Heart left ventricle (tissue), 16 donors: Measurements from ENCODE around the gene ERC1. TPM values are rescaled to one million over a fixed set of nuclear protein-coding genes. Genes with fewer than 3 reads are reported as not detected.

Source experiments
- ATAC-seq, 4 donors: fragments of 200-7000 bp; cut with Tn5 transposase; one replicate each; pipeline ENCODE4 v1.9.1; 2020 to 2022; ENCODE audit warnings: moderate library complexity in 4 of 4, mild to moderate bottlenecking in 3 of 4, moderate number of reproducible peaks in 1 of 4
- DNase-seq, 5 donors: peaks; one replicate each; pipeline ENCODE4 v3.0.0-alpha.2; 2020
- H3K27ac ChIP-seq, 12 donors: fragments of 200-600 bp; sonication (generic) in 4 of 12; one replicate each; pipeline versions ENCODE4 v1.5.0 to v1.8.0; 2016 to 2022; ENCODE audit warnings: mild to moderate bottlenecking in 2 of 12
- H3K27me3 ChIP-seq, 9 donors: fragments of 200-600 bp; sonication (generic) in 2 of 9; one replicate each; pipeline versions ENCODE4 v1.5.1 to v1.8.0; 2016 to 2022; ENCODE audit warnings: mild to moderate bottlenecking in 3 of 9
- H3K36me3 ChIP-seq, 9 donors: fragments of 200-600 bp; sonication (generic) in 2 of 9; one replicate each; pipeline versions ENCODE4 v1.5.0 to v1.8.0; 2018 to 2022; ENCODE audit warnings: mild to moderate bottlenecking in 2 of 9
- H3K4me1 ChIP-seq, 12 donors: fragments of 200-600 bp; sonication (generic) in 4 of 12; one replicate each; pipeline versions ENCODE4 v1.5.0 to v1.8.0; 2016 to 2022; ENCODE audit warnings: mild to moderate bottlenecking in 3 of 12
- H3K4me3 ChIP-seq, 12 donors: fragments of 200-600 bp; sonication (generic) in 4 of 12; one replicate each; pipeline versions ENCODE4 v1.5.0 to v1.8.0; 2017 to 2022; ENCODE audit warnings: mild to moderate bottlenecking in 9 of 12, moderate library complexity in 4 of 12
- H3K9me3 ChIP-seq, 12 donors: fragments of 200-600 bp; sonication (generic) in 4 of 12; one replicate each; pipeline versions ENCODE4 v1.5.0 to v1.8.0; 2016 to 2022; ENCODE audit warnings: mild to moderate bottlenecking in 1 of 12
- CTCF ChIP-seq, 12 donors: fragments of 200-600 bp; sonication (generic) in 4 of 12; IDR thresholded peaks; one replicate each; pipeline versions ENCODE4 v1.5.0 to v1.8.0; 2018 to 2022; ENCODE audit warnings: antibody characterized with exemption in 12 of 12, mild to moderate bottlenecking in 5 of 12
- POLR2A ChIP-seq, 2 donors: fragments of 450-650 bp; IDR thresholded peaks; one replicate each; pipeline ENCODE4 v1.6.1; 2017; ENCODE audit warnings: antibody characterized with exemption in 2 of 2, mild to moderate bottlenecking in 2 of 2, moderate library complexity in 2 of 2
- WGBS, 4 donors: extraction: QIAGEN DNeasy Blood & Tissue Kit in 2 of 4; methylation state at CpG; one replicate each; pipeline versions ENCODE4 v1.1.5 to v1.1.7; 2013 to 2018; 5-methylcytosine and 5-hydroxymethylcytosine counted together
- intact Hi-C, 10 donors: fragments of 100-400 bp; cut with DNase I; formaldehyde crosslinking; loops; one replicate each; pipeline versions ENCODE4 v1.11.1 to v1.14.2; 2022
- polyA plus RNA-seq, 2 donors: library from polyadenylated mRNA; stranded (reverse); fragments of 200-250 nt; gene quantifications; one replicate each; pipeline ENCODE4 v1.2.3, GENCODE V29; 2013
- total RNA-seq, 9 donors: library from RNA; depleted of rRNA in 2 of 9; stranded (reverse); fragments of >200 nt in 2 of 9; fragmentation: NEBNext Ultra II Directional in 3 of 9; extraction: Animal tissue kit (Norgen Biotek cat#: 25700) in 3 of 9; gene quantifications; one replicate each; pipeline versions ENCODE4 v1.1.0 to v1.2.4, GENCODE V29; 2016 to 2023
- donor health status: ischemic (EF 13 %, LVEDD 7.1; RV severe dilation, severe dysfunction).
- donor health status: healthy with polysubstance abuse.
- donor health status: DM: no; HTN: yes; CAD: no.
- donor health status: DM: no; HTN: no; CAD: no.
- donor health status: ischemic (EF 25% LVEDD 6.9; RV normal size, moderate dysfunction).
- donor health status: ischemic (EF 25% LVEDD 5.7; RV mildly dilated, moderate dysfunction).
- donor health status: healthy.
- donor health status: DM: yes; HTN: yes; CAD: no.
- donor health status: ischemic (EF 35%, LVEDD 5.7; RV mildly dilated, moderate dysfunction).
- donor health status: nonischemic (EF 11% LVEDD 7.7; RV severe dilation, severe dysfunction).
- donor health status: DM: yes; HTN: yes; CAD: no.
- donor health status: PGD.
- donor health status: ischemic (EF 29% LVEDD 5.4; RV normal size, mild dysfunction).
- donor health status: nonischemic (EF 23%, LVEDD 6.1; RV moderate dilation, normal function).

Gene ERC1
- total and polyA plus RNA-seq, 11 donors: 13.5 to 84.0 (median 47.9) TPM

- ATAC-seq (no peak), DNase-seq (no peak)
- Histone ChIP-seq H3K27ac (no peak overlapping the region), H3K4me3 (no peak overlapping the region), H3K36me3 (no peaks in the 10 kb centered on the region), H3K4me1 (peaks cover 0 to 7% (median 0%) of the 10 kb centered on the region in 12 donors), H3K9me3 (peaks cover 0 to 19% (median 4%) of the 10 kb centered on the region in 12 donors), H3K27me3 (peaks cover 0 to 14% (median 0%) of the 10 kb centered on the region in 9 donors)
- TF ChIP-seq POLR2A (IDR thresholded peaks at IDR 0.05): no peak
- no peak for TF ChIP-seq CTCF (IDR thresholded peaks at IDR 0.05)
- intact Hi-C loops: loop anchor here in 1 of 10 donors (10.0 kb wide), 1 partner anchor 55 kb away; no protein-coding TSS in a partner anchor
- WGBS, 4 donors: 62 to 66% (median 64%) methylated on average over 3 to 5 of the region's 5 CpGs
These were observed 528.6 kb downstream of the ERC1 start for GRCh38 chr12:1519642-1520041.

- H3K9me3 ChIP-seq: no peaks in the 10 kb centered on the region
- H3K27me3 ChIP-seq: peaks cover 0 to 25% (median 0%) of the 10 kb centered on the region in 9 donors
- WGBS, 4 donors: 86 to 93% (median 91%) methylated on average over 7 to 8 of the region's 8 CpGs
- intact Hi-C loops: loop anchor here in 1 of 10 donors (10.0 kb wide), 1 partner anchor 52 kb away; no protein-coding TSS in a partner anchor
- TF ChIP-seq POLR2A (IDR thresholded peaks at IDR 0.05) (no peak), CTCF (IDR thresholded peaks at IDR 0.05) (no peak)
- ATAC-seq: no peak
- H3K4me1 ChIP-seq: peaks cover 0 to 7% (median 0%) of the 10 kb centered on the region in 12 donors
- H3K36me3 ChIP-seq: no peaks in the 10 kb centered on the region
- no peak overlapping the region for H3K27ac ChIP-seq
- DNase-seq: no peak
- no peak overlapping the region for H3K4me3 ChIP-seq
These were observed 532.0 kb downstream of the ERC1 start for GRCh38 chr12:1523046-1523445.

- TF ChIP-seq POLR2A (IDR thresholded peaks at IDR 0.05): no peak
- TF ChIP-seq CTCF (IDR thresholded peaks at IDR 0.05): no peak
- WGBS, 4 donors: 60 to 67% (median 65%) methylated on average over 13 of the region's 13 CpGs
- intact Hi-C loops: loop anchor here in 1 of 10 donors (10.0 kb wide), 1 partner anchor 51 kb away; no protein-coding TSS in a partner anchor
- H3K4me1 ChIP-seq: peaks cover 0 to 7% (median 0%) of the 10 kb centered on the region in 12 donors
- H3K4me3 ChIP-seq: no peak overlapping the region
- H3K36me3 ChIP-seq: no peaks in the 10 kb centered on the region
- DNase-seq (no peak), ATAC-seq (no peak)
- H3K27me3 ChIP-seq: peaks cover 0 to 28% (median 0%) of the 10 kb centered on the region in 9 donors
- H3K27ac ChIP-seq: no peak overlapping the region
- H3K9me3 ChIP-seq: no peaks in the 10 kb centered on the region
These were observed 532.6 kb downstream of the ERC1 start for GRCh38 chr12:1523558-1524050.

- TF ChIP-seq POLR2A (IDR thresholded peaks at IDR 0.05) (no peak), CTCF (IDR thresholded peaks at IDR 0.05) (no peak)
- Histone ChIP-seq H3K4me3 (no peak overlapping the region), H3K27me3 (peaks cover 0 to 42% (median 9%) of the 10 kb centered on the region in 9 donors), H3K4me1 (peaks cover 0 to 12% (median 0%) of the 10 kb centered on the region in 12 donors), H3K36me3 (no peaks in the 10 kb centered on the region), H3K27ac (no peak overlapping the region), H3K9me3 (no peaks in the 10 kb centered on the region)
- DNase-seq (no peak), ATAC-seq (no peak)
- 71 to 90% (median 78%) methylated on average over 10 of the region's 10 CpGs for WGBS, 4 donors
- intact Hi-C loops: loop anchor here in 1 of 10 donors (10.0 kb wide), 1 partner anchor 49 kb away; no protein-coding TSS in a partner anchor
These were observed 534.8 kb downstream of the ERC1 start for GRCh38 chr12:1525858-1526257.
